Motor neuron (in vitro differentiated cells): Measurements from ENCODE around the gene CPA1. TPM values are rescaled to one million over a fixed set of nuclear protein-coding genes. Genes with fewer than 3 reads are reported as not detected.

Experiments
- ATAC-seq, 8 experiments: fragments of 200-7000 bp; cut with Tn5 transposase; replicated peaks in 6 of 8; 2 replicates each; pipeline ENCODE4 v1.8.0; 2021; ENCODE audit warnings: mild to moderate bottlenecking in 8 of 8, moderate library complexity in 8 of 8
- H3K27ac ChIP-seq, 2 donors: fragments of 250-450 bp; sonication (Bioruptor Pico); 2 replicates each; pipeline ENCODE4 v1.9.0; 2021; ENCODE audit warnings: antibody characterized with exemption in 2 of 2, mild to moderate bottlenecking in 2 of 2, moderate library complexity in 1 of 2
- H3K4me1 ChIP-seq, 2 donors: fragments of 250-450 bp; sonication (Bioruptor Pico); replicated peaks in 1 of 2; 2 replicates each; pipeline ENCODE4 v1.6.1; 2021; ENCODE audit warnings: antibody characterized with exemption in 2 of 2, mild to moderate bottlenecking in 2 of 2, moderate library complexity in 1 of 2
- H3K4me3 ChIP-seq, 5 donors: fragments of 250-450 bp; sonication (Bioruptor Pico); 2 replicates each; pipeline ENCODE4 v1.9.0; 2021; ENCODE audit warnings: antibody characterized with exemption in 5 of 5, mild to moderate bottlenecking in 5 of 5, moderate library complexity in 4 of 5
- WGBS, 10 experiments: fragments of 450-650 bp; shearing (Covaris generic); methylation state at CpG; one replicate each; pipeline ENCODE4 v1.0.0; 2022; 5-methylcytosine and 5-hydroxymethylcytosine counted together
- in situ Hi-C, 9 experiments: fragments of 400-800 bp; cut with MboI; loops; one replicate each; pipeline ENCODE4 v1.15.0; 2021; ENCODE audit warnings: low sequenced_read_pairs in 9 of 9, low pct_unique_long_range_greater_than_20kb in 2 of 9; ENCODE audit not compliant: unreplicated experiment in 9 of 9
- total RNA-seq, 8 experiments: library from RNA; unstranded; fragments of 300-600 nt; gene quantifications; 2 replicates each; pipeline versions ENCODE4 v1.2.3 to v1.2.4, GENCODE V29; 2022

CPA1 gene
- total RNA-seq: under 1 TPM in 6 of 8 experiments, not detected in 2; 0.18 to 0.91 (median 0.42) TPM

DNA sequence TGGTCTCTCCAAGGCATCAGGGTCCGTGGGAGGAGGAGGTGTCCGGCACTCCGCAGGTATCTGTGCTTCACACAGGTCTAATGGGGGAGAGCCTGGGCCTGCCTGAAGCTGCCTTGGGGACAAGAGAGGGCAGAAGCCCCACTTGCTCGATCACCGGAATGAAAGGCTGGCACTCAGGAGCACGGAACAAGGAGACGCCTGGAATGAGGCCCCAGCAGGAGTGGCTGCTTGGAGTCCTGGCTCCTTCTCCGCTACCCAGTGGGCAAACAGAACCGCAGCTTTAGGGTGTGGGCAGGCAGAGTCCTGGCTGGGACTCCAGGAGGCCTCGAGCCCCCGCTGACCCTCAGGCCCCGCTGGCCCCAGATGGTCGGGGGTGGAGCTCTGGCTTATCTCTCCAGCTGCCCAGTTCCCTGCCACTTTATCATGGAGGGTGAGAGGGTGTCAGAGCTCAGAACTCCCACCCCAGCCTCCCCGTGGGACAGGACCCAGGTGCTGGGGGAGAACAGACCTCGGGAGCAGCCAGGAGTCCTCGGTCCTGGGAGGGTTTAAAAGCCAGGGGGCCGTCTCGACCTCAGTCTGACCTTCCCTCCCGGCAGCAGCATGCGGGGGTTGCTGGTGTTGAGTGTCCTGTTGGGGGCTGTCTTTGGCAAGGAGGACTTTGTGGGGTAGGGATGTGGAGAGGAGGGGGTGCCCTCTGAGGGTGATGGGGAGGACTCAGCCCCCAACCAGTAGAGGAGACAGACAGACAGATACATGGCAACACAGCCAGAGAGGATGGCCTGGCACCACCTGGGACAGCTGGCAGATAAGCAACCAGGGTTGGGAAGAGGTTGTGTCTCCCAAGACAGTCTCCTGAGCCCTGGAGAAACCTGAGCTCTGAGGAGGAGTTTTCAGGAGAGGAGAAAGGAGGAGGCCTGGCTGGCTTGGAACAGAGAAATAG, at the start of gene CPA1:
Gene CPA1 (plus strand): TSS at position 574 of the 940 bp plus-strand sequence. CDS start 27 bp downstream, at position 601.
- no peak within 1 kb of the TSS for H3K4me3 ChIP-seq
- 15 to 69% methylated on average over 3 to 5 of the region's 20 CpGs; no CpG with 5 or more reads in 8 of the 10 experiments for WGBS, 10 experiments
- H3K4me1 ChIP-seq: peaks cover 15 to 16% of the 10 kb centered on the region in 2 donors
- H3K27ac ChIP-seq: peak within 1 kb of the TSS; percentile 9 to 20
- in situ Hi-C loops: no loop called here
- peak in 7 of 8 experiments; percentile 34 to 70 (median 59) for ATAC-seq

DNA sequence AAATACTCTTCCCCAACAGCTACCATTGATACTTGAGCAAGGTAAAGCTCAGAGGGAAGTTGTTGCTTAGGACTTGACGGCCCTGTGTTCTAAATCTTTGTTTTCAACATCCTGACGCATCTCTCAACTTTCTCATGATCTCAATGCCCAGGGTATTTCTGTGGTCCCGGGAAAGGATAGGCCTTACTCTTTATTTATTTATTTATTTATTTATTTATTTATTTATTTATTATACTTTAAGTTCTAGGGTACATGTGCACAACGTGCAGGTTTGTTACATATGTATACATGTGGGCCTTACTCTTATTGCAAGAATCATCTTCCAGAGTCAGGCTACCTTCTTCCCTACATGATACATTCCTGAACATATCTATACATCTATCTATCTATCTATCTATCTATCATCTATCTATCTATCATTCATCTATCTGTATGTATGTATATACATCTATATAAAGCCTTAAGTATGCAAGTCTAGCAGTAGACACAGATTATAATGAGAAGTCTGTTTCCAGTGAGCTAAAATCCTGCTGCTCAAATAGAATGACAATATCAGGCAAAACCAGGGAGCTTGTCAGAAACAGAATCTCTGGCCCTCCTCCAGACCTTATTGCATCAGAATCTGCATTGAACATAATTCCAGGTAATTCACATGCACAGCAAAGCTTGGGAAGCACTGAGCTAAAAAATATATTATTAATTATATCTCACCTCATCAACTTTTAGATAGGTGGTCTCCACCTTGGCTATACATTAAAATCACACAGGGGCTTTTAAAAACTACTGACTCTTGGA, 47.8 kb upstream of the CPA1 start:
- H3K4me3 ChIP-seq: no peak overlapping the region
- in situ Hi-C loops: no loop called here
- peaks cover 6 to 14% of the 10 kb centered on the region in 2 donors for H3K4me1 ChIP-seq
- no peak overlapping the region for H3K27ac ChIP-seq
- peak in 1 of 8 experiments; percentile 37 for ATAC-seq
- 68 to 100% (median 90%) methylated on average over 2 to 4 of the region's 4 CpGs; no CpG with 5 or more reads in 1 of the 10 experiments for WGBS, 10 experiments

DNA sequence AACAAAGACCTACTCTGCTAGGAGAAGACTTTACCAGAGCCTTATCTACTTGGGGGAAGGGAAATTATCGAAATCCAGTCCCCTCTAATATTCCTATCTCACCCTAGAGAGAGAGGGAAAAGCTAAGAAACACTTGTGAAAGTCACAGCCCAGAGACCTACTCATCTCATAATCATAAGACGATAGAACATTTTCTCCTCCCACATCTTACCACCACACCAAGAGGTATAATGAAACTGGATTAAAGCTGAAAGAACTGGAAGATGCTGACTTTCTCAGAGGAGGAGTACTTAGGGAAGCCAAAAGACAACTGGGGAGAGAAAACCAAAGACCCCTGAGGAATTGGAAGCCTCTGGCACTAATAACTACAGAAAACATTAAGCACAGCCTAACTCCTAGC, 46.5 kb upstream of the CPA1 start:
- Histone ChIP-seq H3K27ac (no peak overlapping the region), H3K4me3 (no peak overlapping the region), H3K4me1 (peaks cover 6 to 14% of the 10 kb centered on the region in 2 donors)
- ATAC-seq: no peak
- 60 to 100% (median 76%) methylated on average over 1 to 2 of the region's 2 CpGs; no CpG with 5 or more reads in 2 of the 10 experiments for WGBS, 10 experiments
- in situ Hi-C loops: no loop called here

DNA sequence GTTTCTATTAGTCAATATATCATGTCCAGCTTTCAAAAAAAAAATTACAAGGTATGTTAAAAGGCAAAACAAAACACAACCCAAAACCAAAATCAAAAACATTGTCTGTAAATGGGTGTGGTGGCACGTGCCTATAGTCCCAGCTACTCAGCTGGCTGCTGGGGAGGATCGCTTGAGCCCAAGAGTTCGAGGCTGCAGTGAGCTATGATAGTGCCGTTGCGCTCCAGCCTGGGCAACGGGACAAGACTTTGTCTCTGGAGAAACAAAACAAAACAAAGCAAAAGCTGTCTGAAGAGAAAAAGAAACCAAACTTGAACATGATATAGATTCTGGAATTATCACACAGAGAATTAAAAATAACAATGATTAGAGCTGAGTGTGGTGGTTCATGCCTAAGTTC, 46.0 kb upstream of the CPA1 start:
- H3K4me1 ChIP-seq: peaks cover 6 to 14% of the 10 kb centered on the region in 2 donors
- ATAC-seq: peak in 2 of 8 experiments; percentile 24 to 31
- no peak overlapping the region for H3K4me3 ChIP-seq
- no peak overlapping the region for H3K27ac ChIP-seq
- 24 to 100% (median 92%) methylated on average over 2 to 6 of the region's 6 CpGs for WGBS, 10 experiments
- in situ Hi-C loops: no loop called here

DNA sequence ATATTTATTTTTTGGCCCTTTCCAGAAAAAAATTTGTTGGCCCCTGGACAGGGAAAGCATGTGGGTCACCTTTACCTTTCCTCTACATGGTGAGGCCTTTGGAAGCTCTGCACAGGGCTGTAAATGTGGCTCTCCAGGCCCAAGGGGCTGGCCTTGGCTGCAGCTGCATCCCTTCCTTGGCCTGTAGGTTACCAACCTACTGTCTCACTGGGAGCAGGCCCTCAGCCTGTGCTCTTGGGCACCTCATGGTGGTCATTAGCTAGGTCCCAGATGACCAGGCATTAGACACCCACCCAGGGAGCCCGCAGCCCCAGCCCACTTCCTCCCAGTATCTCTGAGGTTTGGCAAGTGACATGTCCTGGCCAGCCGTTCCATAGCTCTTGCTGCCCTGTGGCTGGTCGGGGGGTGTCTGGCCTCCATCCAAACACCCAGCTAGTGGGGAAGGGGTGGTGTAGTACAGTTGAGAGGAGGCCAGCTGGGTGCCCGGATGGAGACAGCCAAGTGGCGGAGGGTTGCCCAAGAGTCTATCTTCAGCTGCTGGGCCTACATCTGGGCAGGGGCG, 42.8 kb upstream of the CPA1 start:
- in situ Hi-C loops: no loop called here
- H3K4me3 ChIP-seq: no peak overlapping the region
- no peak for ATAC-seq
- 94 to 100% methylated on average over 1 to 3 of the region's 6 CpGs; no CpG with 5 or more reads in 8 of the 10 experiments for whole genome bisulfite sequencing, 10 experiments
- H3K27ac ChIP-seq: no peak overlapping the region
- peaks cover 0 to 4% of the 10 kb centered on the region in 2 donors for H3K4me1 ChIP-seq

DNA sequence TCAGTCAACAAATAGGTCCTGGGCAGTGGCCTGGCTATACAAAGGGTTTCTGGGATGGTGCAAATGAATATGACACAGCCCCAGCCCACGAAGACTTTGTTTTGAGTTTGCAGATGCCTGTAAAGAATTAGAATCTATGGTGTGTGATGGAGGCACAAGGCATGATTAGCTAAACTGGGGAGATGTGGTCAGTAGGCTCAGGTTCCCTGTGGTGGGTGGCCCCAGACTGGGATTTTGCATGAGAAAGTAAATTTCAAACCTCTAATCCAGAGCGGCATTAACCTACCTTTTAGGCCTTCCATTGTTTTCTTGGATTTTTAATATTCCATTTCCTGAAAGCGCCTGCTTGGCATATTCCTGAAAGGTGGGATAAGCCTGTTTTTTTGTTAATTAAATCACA, 42.1 kb upstream of the CPA1 start:
- H3K27ac ChIP-seq: no peak overlapping the region
- no peaks in the 10 kb centered on the region for H3K4me1 ChIP-seq
- no peak overlapping the region for H3K4me3 ChIP-seq
- WGBS, 10 experiments: 59 to 94% (median 80%) methylated on average over 1 to 3 of the region's 3 CpGs; no CpG with 5 or more reads in 1 of the 10 experiments
- ATAC-seq: no peak
- in situ Hi-C loops: no loop called here

DNA sequence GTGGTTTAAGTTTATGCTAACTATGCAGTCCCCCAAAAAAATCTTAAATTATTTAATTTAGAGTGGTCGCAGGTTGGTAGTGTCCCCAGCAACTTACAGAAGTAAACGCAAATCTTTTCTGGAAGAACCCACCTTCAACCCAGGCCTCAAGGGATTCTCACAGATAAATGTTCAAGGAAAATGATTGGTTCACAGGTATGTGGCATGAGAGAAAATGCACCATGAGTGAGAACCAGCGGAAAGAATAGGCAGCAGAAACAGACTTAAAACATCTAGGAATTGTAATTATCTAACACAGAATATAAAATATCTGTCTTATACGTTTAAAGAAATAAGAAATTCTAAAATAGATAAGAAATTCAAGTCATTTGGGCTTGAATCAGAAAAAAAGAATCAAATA, 38.4 kb upstream of the CPA1 start:
- WGBS, 10 experiments: 47 to 96% (median 88%) methylated on average over 3 to 4 of the region's 4 CpGs
- ATAC-seq: no peak
- in situ Hi-C loops: no loop called here

DNA sequence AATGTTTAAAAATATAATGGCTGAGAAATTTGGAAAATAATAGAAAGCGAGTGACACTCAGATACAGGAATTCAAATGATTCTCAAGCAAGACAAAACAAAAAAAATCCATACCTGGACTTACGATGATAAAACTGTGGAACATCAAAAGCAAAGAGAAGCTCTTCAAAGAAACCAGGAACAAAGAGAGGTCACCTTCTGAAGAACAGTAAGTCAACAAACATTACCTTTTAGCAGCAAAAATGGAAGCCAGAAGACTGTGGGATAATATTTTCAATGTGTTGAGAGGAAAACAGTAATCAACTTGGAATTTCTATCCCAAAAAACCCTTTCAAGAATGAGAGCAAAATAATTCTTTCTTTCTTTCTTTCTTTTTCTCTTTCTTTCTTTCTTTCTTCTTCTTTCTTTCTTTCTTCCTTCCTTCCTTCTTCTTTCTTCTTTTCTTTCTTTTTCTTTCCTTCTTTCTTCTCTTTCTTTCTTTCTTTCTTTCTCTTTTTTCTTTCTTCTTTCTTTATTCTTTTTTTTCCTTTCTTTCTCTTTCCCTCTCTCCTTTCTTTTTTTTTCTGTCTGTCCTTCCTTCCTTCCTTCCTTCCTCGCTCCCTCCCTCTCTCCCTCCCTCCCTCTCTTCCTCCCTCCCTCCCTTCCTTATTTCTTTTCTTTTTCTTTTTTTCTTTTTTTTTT, 37.5 kb upstream of the CPA1 start:
- H3K4me1 ChIP-seq: peaks cover 13 to 19% of the 10 kb centered on the region in 2 donors
- H3K27ac ChIP-seq: no peak overlapping the region
- WGBS, 10 experiments: 64 to 100% (median 93%) methylated on average over 2 to 3 of the region's 3 CpGs

More for the DNA sequence above, 38.4 kb upstream of the CPA1 start:
- Histone ChIP-seq H3K4me1 (peaks cover 13 to 19% of the 10 kb centered on the region in 2 donors), H3K27ac (no peak overlapping the region), H3K4me3 (no peak overlapping the region)

DNA sequence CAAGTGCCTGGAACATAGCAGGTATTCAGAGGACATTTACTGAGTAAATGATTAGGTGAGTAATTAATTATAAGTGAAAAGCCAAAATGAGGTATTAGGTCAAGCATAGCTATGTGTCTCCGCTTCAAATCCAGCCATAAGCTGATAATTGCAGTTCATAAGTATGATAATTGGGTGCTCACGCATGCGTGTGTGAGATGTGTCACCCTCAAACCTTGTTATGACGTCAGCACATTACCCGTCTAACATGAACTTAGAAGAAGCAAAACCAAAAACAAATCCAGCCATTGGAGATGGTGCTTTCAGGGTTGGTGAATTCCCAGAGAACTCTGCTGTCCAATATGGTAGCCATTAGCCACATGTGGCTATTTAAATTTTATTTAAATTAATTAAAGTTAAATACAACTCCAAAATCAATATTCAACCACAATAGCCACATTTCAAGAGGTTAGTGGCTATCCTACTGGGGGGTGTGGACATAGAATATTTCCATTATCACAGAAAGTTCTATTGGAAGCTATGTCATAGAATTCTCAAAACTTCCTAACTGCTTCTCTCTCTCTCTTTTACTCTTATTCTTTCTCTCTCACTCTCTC, 35.9 kb upstream of the CPA1 start, which contains the start of gene CPA5:
Gene CPA5 (plus strand): TSS at position 546 of the 596 bp plus-strand sequence. CDS start 1,670 bp downstream, outside the sequence.
- ATAC-seq: no peak
- 85 to 100% (median 95%) methylated on average over 1 to 5 of the region's 5 CpGs for WGBS, 10 experiments
- Histone ChIP-seq H3K27ac (peak within 1 kb of the TSS; percentile 33 to 73), H3K4me3 (peak within 1 kb of the TSS in 2 of 5 donors; percentile 2 to 6), H3K4me1 (peaks cover 13 to 19% of the 10 kb centered on the region in 2 donors)
- in situ Hi-C loops: no loop called here

More for the DNA sequence above, 37.5 kb upstream of the CPA1 start:
- H3K4me3 ChIP-seq: no peak overlapping the region
- in situ Hi-C loops: no loop called here
- no peak for ATAC-seq

DNA sequence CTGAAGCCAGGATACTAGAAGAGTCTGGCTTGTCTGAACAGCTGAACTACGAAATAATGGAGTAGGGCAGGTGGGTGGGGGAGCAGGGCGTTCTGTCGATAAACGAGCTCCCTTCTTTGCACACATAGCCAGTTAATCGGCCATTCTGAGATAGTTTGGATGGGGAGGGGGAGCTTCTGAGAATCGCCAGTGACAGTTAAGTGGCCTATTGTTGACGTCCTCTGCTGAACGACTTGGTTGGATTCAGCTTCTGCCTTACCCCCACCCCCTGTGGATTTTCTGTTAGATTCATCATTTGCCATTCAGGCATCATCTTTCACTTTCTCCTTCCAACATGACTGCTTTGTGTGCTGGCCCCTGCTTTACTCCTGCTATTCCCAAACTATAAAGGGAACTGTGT, 35.2 kb upstream of the CPA1 start:
- peak overlapping the region; percentile 33 to 73 for H3K27ac ChIP-seq

DNA sequence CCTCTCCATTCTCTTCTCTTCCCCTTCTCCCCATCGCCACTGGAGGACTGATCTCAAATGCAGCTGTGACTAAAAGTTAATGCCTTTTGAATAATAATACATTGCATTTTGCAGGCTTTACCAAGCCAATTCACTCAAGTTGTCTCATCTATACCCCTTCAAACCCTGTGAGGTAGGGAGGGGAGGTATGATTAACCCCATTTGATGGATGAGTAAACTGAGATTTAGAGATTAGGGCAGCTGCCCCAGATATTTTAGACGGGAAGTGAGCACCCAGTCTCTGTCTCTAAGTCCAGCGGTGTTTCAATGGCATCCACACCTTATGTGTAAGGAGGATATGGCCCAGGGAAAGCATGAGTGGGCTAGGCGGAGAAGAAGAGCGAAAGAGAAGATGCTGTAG, 34.6 kb upstream of the CPA1 start:
- in situ Hi-C loops: no loop called here
- H3K27ac ChIP-seq: peak overlapping the region in 1 of 2 donors; percentile 73
- no peak for ATAC-seq
- 56 to 100% (median 87%) methylated on average over 1 to 3 of the region's 5 CpGs; no CpG with 5 or more reads in 3 of the 10 experiments for WGBS, 10 experiments
- H3K4me1 ChIP-seq: peaks cover 22 to 28% of the 10 kb centered on the region in 2 donors
- no peak overlapping the region for H3K4me3 ChIP-seq

More for the DNA sequence above, 35.2 kb upstream of the CPA1 start:
- WGBS, 10 experiments: 0 to 40% (median 7%) methylated on average over 1 to 8 of the region's 8 CpGs; no CpG with 5 or more reads in 2 of the 10 experiments
- in situ Hi-C loops: no loop called here
- ATAC-seq: peak in 5 of 8 experiments; percentile 62 to 86 (median 82)
- Histone ChIP-seq H3K4me1 (peaks cover 16 to 22% of the 10 kb centered on the region in 2 donors), H3K4me3 (peak overlapping the region in 2 of 5 donors; percentile 2 to 6)
